ENCODE results near the gene RNF25.

GRCh38 chr2:218615868-218616315, 55.9 kb downstream of the RNF25 start:
- no peak for TF ChIP-seq ATF3 (IDR thresholded peaks at IDR 0.05; ENCODE audit: insufficient read depth, low read depth, low read length)
- no peak for TF ChIP-seq CTCF (IDR thresholded peaks at IDR 0.05; ENCODE audit: control extremely low read depth in 1 of 3, insufficient read depth in 1 of 3, low read depth in 1 of 3, low read length in 3 of 3)
- TF ChIP-seq POLR2A (IDR thresholded peaks at IDR 0.05; ENCODE audit: control extremely low read depth in 1 of 2, low read depth in 2 of 2, low read length in 2 of 2): no peak
- no peak for TF ChIP-seq ATF2 (IDR thresholded peaks at IDR 0.05; ENCODE audit: low read length)
- no peak for TF ChIP-seq USF2 (IDR thresholded peaks at IDR 0.05; ENCODE audit: low read length)
- no peak for TF ChIP-seq EZH2 (IDR thresholded peaks at IDR 0.05; ENCODE audit: low read depth, low read length, severe bottlenecking)
- no peak for TF ChIP-seq MAFK (IDR thresholded peaks at IDR 0.05; ENCODE audit: low read depth, low read length)
- TF ChIP-seq POLR2AphosphoS5 (IDR thresholded peaks at IDR 0.05; ENCODE audit: low read depth, low read length): no peak
- no peak for TF ChIP-seq SIRT6 (IDR thresholded peaks at IDR 0.05; ENCODE audit: low read length)
- no peak for TF ChIP-seq SP2 (IDR thresholded peaks at IDR 0.05; ENCODE audit: low read length)
- no peak for TF ChIP-seq PHF8 (conservative IDR thresholded peaks at IDR 0.05; ENCODE audit: low read depth, low read length)
- TF ChIP-seq CEBPB (IDR thresholded peaks at IDR 0.05; ENCODE audit: low read depth, low read length): no peak
- TF ChIP-seq KDM5A (IDR thresholded peaks at IDR 0.05; ENCODE audit: low read length): no peak

All from H1 (cell line).